Measurements from ENCODE around the gene CAND1.

- no peak for TF ChIP-seq POLR2A (IDR thresholded peaks at IDR 0.05; ENCODE audit: extremely low read depth, insufficient read length)
- no peak for TF ChIP-seq CTCF (IDR thresholded peaks at IDR 0.05; ENCODE audit: low read depth, low read length)
These were observed 6.3 kb downstream of the CAND1 start for GRCh38 chr12:67275380-67275913.
